Liver (tissue), 9 donors: ENCODE results near the gene LCORL. TPM values are rescaled to one million over a fixed set of nuclear protein-coding genes. Genes with fewer than 3 reads are reported as not detected.
"Not testable (repeated sequence)": the region's sequence is repeated elsewhere in the genome, so short reads cannot be mapped to it uniquely, and the experiment has no call there.

Experiments used
- DNase-seq: peaks from one replicate; pipeline ENCODE4 v3.0.0-alpha.2; 2017; ENCODE audit warnings: low spot score
- H3K27ac ChIP-seq, 2 donors: one replicate each; pipeline ENCODE4 v1.7.0; 2013; ENCODE audit warnings: inconsistent platforms in 2 of 2, low read length in 2 of 2, control low read depth in 1 of 2, low read depth in 1 of 2, mild to moderate bottlenecking in 1 of 2
- H3K27me3 ChIP-seq, 4 donors: one replicate each; pipeline versions ENCODE4 v1.6.1 to v1.7.0; 2013; ENCODE audit warnings: low read length in 3 of 4, inconsistent platforms in 1 of 4, mild to moderate bottlenecking in 1 of 4, moderate library complexity in 1 of 4; ENCODE audit not compliant: control insufficient read depth in 4 of 4, insufficient read depth in 4 of 4
- H3K36me3 ChIP-seq, 4 donors: one replicate each; pipeline versions ENCODE4 v1.6.1 to v1.7.0; 2013; ENCODE audit warnings: low read length in 3 of 4, mild to moderate bottlenecking in 3 of 4, low read depth in 1 of 4, moderate library complexity in 1 of 4; ENCODE audit not compliant: control insufficient read depth in 4 of 4, insufficient read depth in 3 of 4
- H3K4me1 ChIP-seq, 4 donors: one replicate each; pipeline versions ENCODE4 v1.6.1 to v1.7.0; 2013; ENCODE audit warnings: low read length in 3 of 4, mild to moderate bottlenecking in 3 of 4, moderate library complexity in 1 of 4; ENCODE audit not compliant: control insufficient read depth in 4 of 4, insufficient read depth in 4 of 4
- H3K4me3 ChIP-seq, 3 donors: one replicate each; pipeline versions ENCODE4 v1.6.1 to v1.7.0; 2013; ENCODE audit warnings: low read length in 3 of 3, control low read depth in 1 of 3, low read depth in 1 of 3, mild to moderate bottlenecking in 1 of 3
- H3K9ac ChIP-seq, 2 donors: one replicate each; pipeline ENCODE4 v1.7.0; 2013; ENCODE audit warnings: low read length in 2 of 2, mild to moderate bottlenecking in 2 of 2, moderate library complexity in 2 of 2, control low read depth in 1 of 2, low read depth in 1 of 2
- H3K9me3 ChIP-seq, 4 donors: one replicate each; pipeline versions ENCODE4 v1.6.1 to v1.7.0; 2013; ENCODE audit warnings: low read length in 3 of 4; ENCODE audit not compliant: control insufficient read depth in 4 of 4
- EGR1 ChIP-seq, 2 donors: IDR thresholded peaks; 2 replicates each; pipeline ENCODE4 v1.6.1; 2016 to 2018; ENCODE audit warnings: antibody characterized with exemption in 2 of 2, low read depth in 2 of 2
- FOXA1 ChIP-seq: IDR thresholded peaks from 2 replicates; pipeline ENCODE4 v1.6.1; 2016; ENCODE audit warnings: antibody characterized with exemption
- FOXA2 ChIP-seq: IDR thresholded peaks from 2 replicates; pipeline ENCODE4 v1.6.1; 2016; ENCODE audit warnings: antibody characterized with exemption
- GABPA ChIP-seq, 2 donors: IDR thresholded peaks in 1 of 2; conservative IDR thresholded peaks in 1 of 2; 2 replicates each; pipeline ENCODE4 v1.6.1; 2016; ENCODE audit warnings: antibody characterized with exemption in 2 of 2, mild to moderate bottlenecking in 1 of 2, moderate library complexity in 1 of 2
- HNF4A ChIP-seq, 2 donors: conservative IDR thresholded peaks; 2 replicates each; pipeline ENCODE4 v1.6.1; 2016; ENCODE audit warnings: antibody characterized with exemption in 2 of 2, mild to moderate bottlenecking in 2 of 2
- HNF4G ChIP-seq: IDR thresholded peaks from 2 replicates; pipeline ENCODE4 v1.6.1; 2016; ENCODE audit warnings: antibody characterized with exemption
- JUND ChIP-seq, 2 donors: IDR thresholded peaks; 2 replicates each; pipeline ENCODE4 v1.6.1; 2016; ENCODE audit warnings: antibody characterized with exemption in 2 of 2
- MAX ChIP-seq: IDR thresholded peaks from 2 replicates; pipeline ENCODE4 v1.6.1; 2016; ENCODE audit warnings: antibody characterized with exemption
- NR2F2 ChIP-seq: IDR thresholded peaks from 2 replicates; pipeline ENCODE4 v1.6.1; 2016; ENCODE audit warnings: antibody characterized with exemption
- RAD21 ChIP-seq, 2 donors: IDR thresholded peaks; 2 replicates each; pipeline ENCODE4 v1.6.1; 2016; ENCODE audit warnings: antibody characterized with exemption in 2 of 2, mild to moderate bottlenecking in 2 of 2
- REST ChIP-seq: IDR thresholded peaks from 2 replicates; pipeline ENCODE4 v1.6.1; 2016; ENCODE audit warnings: antibody characterized with exemption, mild to moderate bottlenecking
- RXRA ChIP-seq, 2 donors: IDR thresholded peaks; 2 replicates each; pipeline ENCODE4 v1.6.1; 2017 to 2018; ENCODE audit warnings: antibody characterized with exemption in 2 of 2, mild to moderate bottlenecking in 1 of 2
- SP1 ChIP-seq: IDR thresholded peaks from 2 replicates; pipeline ENCODE4 v1.6.1; 2018; ENCODE audit warnings: antibody characterized with exemption, mild to moderate bottlenecking
- TAF1 ChIP-seq: conservative IDR thresholded peaks from 2 replicates; pipeline ENCODE4 v1.6.1; 2016; ENCODE audit warnings: antibody characterized with exemption, mild to moderate bottlenecking
- YY1 ChIP-seq: IDR thresholded peaks from 2 replicates; pipeline ENCODE4 v1.6.1; 2016; ENCODE audit warnings: antibody characterized with exemption, mild to moderate bottlenecking
- ZBTB33 ChIP-seq: IDR thresholded peaks from 2 replicates; pipeline ENCODE4 v1.6.1; 2016; ENCODE audit warnings: antibody characterized with exemption
- WGBS: extraction: QIAGEN DNeasy Blood & Tissue Kit; methylation state at CpG from one replicate; pipeline ENCODE4 v1.1.7; 2013; 5-methylcytosine and 5-hydroxymethylcytosine counted together
- polyA plus RNA-seq, 2 donors: library from polyadenylated mRNA; stranded (reverse) in 1 of 2; unstranded in 1 of 2; fragments of 200-250 nt in 1 of 2; fragments of >200 nt in 1 of 2; fragmentation: Nextera tagmentation in 1 of 2; extraction: Ambion mirVana in 1 of 2; gene quantifications; one replicate each; pipeline versions ENCODE4 v1.2.1 to v1.2.3, GENCODE V29; 2013 to 2015
- total RNA-seq, 2 donors: library from RNA; depleted of rRNA; stranded (reverse); fragments of >200 nt; gene quantifications; one replicate each; pipeline ENCODE4 v1.2.3, GENCODE V29; 2014
- TF ChIP-seq, protein P1 (sequence below): IDR thresholded peaks from 2 replicates; pipeline ENCODE4 v1.6.1; 2016; ENCODE audit warnings: antibody characterized with exemption
- TF ChIP-seq, protein P2 (sequence below): fragments of 150-350 bp; IDR thresholded peaks from 2 replicates; pipeline ENCODE4 v1.5.1; 2017; ENCODE audit warnings: improper control_type of control experiment, low read depth, low read length; ENCODE audit not compliant: missing input control
- donor health status: healthy.
- donor health status: healthy.
- donor health status: healthy.
- donor health status: healthy.
- donor health status: healthy.

Gene LCORL
- total and polyA plus RNA-seq, 4 donors, result 2.1 to 12.0 (median 6.5) TPM

GRCh38 chr4:17866810-17867209, 154.7 kb downstream of the LCORL start:
- Histone ChIP-seq H3K36me3 (peaks cover 0 to 2% (median 0%) of the 10 kb centered on the region in 4 donors), H3K27ac (no peak overlapping the region), H3K27me3 (no peaks in the 10 kb centered on the region), H3K4me3 (no peak overlapping the region), H3K9ac (no peak overlapping the region), H3K9me3 (peaks cover 0 to 5% (median 2%) of the 10 kb centered on the region in 4 donors), H3K4me1 (no peaks in the 10 kb centered on the region)
- no peak for TF ChIP-seq HNF4A (conservative IDR thresholded peaks at IDR 0.05)
- TF ChIP-seq TAF1, result no peak
- TF ChIP-seq, protein P1, sequence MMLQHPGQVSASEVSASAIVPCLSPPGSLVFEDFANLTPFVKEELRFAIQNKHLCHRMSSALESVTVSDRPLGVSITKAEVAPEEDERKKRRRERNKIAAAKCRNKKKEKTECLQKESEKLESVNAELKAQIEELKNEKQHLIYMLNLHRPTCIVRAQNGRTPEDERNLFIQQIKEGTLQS, result no peak
- no peak for TF ChIP-seq MAX
- no peak for TF ChIP-seq YY1
- TF ChIP-seq GABPA (IDR thresholded peaks at IDR 0.05 in 1 of 2, conservative IDR thresholded peaks at IDR 0.05 in 1 of 2), result no peak
- TF ChIP-seq RXRA (IDR thresholded peaks at IDR 0.05), result no peak
- no peak for TF ChIP-seq RAD21 (IDR thresholded peaks at IDR 0.05)
- 79% methylated on average over 2 of the region's 2 CpGs for WGBS
- DNase-seq, result no peak

DNA sequence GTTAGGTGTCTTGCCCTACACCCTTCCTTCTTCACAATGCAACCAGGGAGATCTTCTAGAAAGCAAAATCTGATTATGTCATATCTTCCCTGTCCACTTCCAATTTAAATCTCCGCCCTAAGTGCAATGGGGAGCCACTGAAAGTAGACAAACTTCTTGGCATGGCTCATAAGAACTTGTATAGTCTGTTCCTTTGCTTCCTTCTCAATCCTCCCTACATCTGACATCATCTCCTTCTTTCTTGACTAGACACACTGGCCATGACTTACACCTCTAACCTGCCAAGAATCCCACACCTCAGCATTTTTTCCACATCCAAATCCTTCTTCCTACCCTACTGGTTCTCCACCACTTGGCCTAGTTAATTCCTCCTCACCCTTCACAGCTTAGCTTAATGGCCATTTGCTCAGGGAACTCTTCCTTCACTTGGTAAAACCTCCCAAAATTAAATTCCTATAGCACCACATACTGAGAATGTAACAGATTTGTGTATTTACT, 155.6 kb downstream of the LCORL start:
- Histone ChIP-seq H3K27me3 (no peaks in the 10 kb centered on the region), H3K9me3 (peaks cover 0 to 6% (median 2%) of the 10 kb centered on the region in 4 donors), H3K4me3 (no peak overlapping the region), H3K36me3 (peaks cover 0 to 2% (median 0%) of the 10 kb centered on the region in 4 donors), H3K4me1 (no peaks in the 10 kb centered on the region), H3K27ac (no peak overlapping the region), H3K9ac (no peak overlapping the region)
- no peak for DNase-seq
- WGBS, result 96% methylated on average over 1 of the region's 1 CpG
- TF ChIP-seq FOXA1, result no peak
- TF ChIP-seq RXRA (IDR thresholded peaks at IDR 0.05), result no peak
- no peak for TF ChIP-seq GABPA (IDR thresholded peaks at IDR 0.05 in 1 of 2, conservative IDR thresholded peaks at IDR 0.05 in 1 of 2)
- no peak for TF ChIP-seq HNF4G
- TF ChIP-seq FOXA2, result no peak
- TF ChIP-seq ZBTB33, result no peak
- TF ChIP-seq RAD21 (IDR thresholded peaks at IDR 0.05), result no peak
- TF ChIP-seq HNF4A (conservative IDR thresholded peaks at IDR 0.05), result no peak
- no peak for TF ChIP-seq TAF1
- no peak for TF ChIP-seq EGR1 (IDR thresholded peaks at IDR 0.05; ENCODE audit: low read depth in 2 of 2)
- no peak for TF ChIP-seq MAX
- TF ChIP-seq NR2F2, result no peak
- no peak for TF ChIP-seq JUND (IDR thresholded peaks at IDR 0.05)
- TF ChIP-seq SP1, result no peak
- TF ChIP-seq YY1, result no peak
- TF ChIP-seq, protein P2, sequence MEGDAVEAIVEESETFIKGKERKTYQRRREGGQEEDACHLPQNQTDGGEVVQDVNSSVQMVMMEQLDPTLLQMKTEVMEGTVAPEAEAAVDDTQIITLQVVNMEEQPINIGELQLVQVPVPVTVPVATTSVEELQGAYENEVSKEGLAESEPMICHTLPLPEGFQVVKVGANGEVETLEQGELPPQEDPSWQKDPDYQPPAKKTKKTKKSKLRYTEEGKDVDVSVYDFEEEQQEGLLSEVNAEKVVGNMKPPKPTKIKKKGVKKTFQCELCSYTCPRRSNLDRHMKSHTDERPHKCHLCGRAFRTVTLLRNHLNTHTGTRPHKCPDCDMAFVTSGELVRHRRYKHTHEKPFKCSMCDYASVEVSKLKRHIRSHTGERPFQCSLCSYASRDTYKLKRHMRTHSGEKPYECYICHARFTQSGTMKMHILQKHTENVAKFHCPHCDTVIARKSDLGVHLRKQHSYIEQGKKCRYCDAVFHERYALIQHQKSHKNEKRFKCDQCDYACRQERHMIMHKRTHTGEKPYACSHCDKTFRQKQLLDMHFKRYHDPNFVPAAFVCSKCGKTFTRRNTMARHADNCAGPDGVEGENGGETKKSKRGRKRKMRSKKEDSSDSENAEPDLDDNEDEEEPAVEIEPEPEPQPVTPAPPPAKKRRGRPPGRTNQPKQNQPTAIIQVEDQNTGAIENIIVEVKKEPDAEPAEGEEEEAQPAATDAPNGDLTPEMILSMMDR, result no peak
- no peak for TF ChIP-seq REST
- TF ChIP-seq, protein P1, result no peak

GRCh38 chr4:17861906-17862305, 159.6 kb downstream of the LCORL start:
- not testable (repeated sequence) for DNase-seq, H3K36me3 ChIP-seq, H3K27me3 ChIP-seq, H3K27ac ChIP-seq, H3K4me3 ChIP-seq, H3K4me1 ChIP-seq, H3K9me3 ChIP-seq, H3K9ac ChIP-seq
